Smooth muscle cell (in vitro differentiated cells): ENCODE data around the gene FAM78B. TPM values are rescaled to one million over a fixed set of nuclear protein-coding genes. Genes with fewer than 3 reads are reported as not detected.

ENCODE experiments used
- DNase-seq: peaks from one replicate; lab custom pipeline; 2025; ENCODE audit not compliant: unreplicated experiment; lab: John Stamatoyannopoulos, UW
- H2AFZ ChIP-seq: fragments of 200-600 bp; sonication (generic); 2 replicates; pipeline ENCODE4 v1.6.0; 2016; ENCODE audit warnings: antibody characterized with exemption, low read depth, mild to moderate bottlenecking
- H3F3A ChIP-seq: fragments of 200-600 bp; sonication (generic); 2 replicates; pipeline ENCODE4 v1.6.0; 2017; ENCODE audit warnings: antibody characterized with exemption, low read depth
- H3K27ac ChIP-seq: fragments of 200-600 bp; sonication (generic); 2 replicates; pipeline ENCODE4 v1.5.1; 2016; ENCODE audit warnings: low read depth, mild to moderate bottlenecking
- H3K27me3 ChIP-seq: fragments of 200-600 bp; sonication (generic); 2 replicates; pipeline ENCODE4 v1.6.1; 2016; ENCODE audit warnings: low read depth, mild to moderate bottlenecking
- H3K36me3 ChIP-seq: fragments of 200-600 bp; sonication (generic); 2 replicates; pipeline ENCODE4 v1.5.1; 2016; ENCODE audit warnings: low read depth
- H3K4me1 ChIP-seq: fragments of 200-600 bp; sonication (generic); 2 replicates; pipeline ENCODE4 v1.5.1; 2016; ENCODE audit warnings: low read depth
- H3K4me2 ChIP-seq: fragments of 200-600 bp; sonication (generic); 2 replicates; pipeline ENCODE4 v1.6.0; 2016; ENCODE audit warnings: mild to moderate bottlenecking
- H3K4me3 ChIP-seq: fragments of 200-600 bp; sonication (generic); 2 replicates; pipeline ENCODE4 v1.5.1; 2016; ENCODE audit warnings: mild to moderate bottlenecking
- H3K79me2 ChIP-seq: fragments of 200-600 bp; sonication (generic); 2 replicates; pipeline ENCODE4 v1.6.0; 2016; ENCODE audit warnings: low read depth, mild to moderate bottlenecking
- H3K9ac ChIP-seq: fragments of 200-600 bp; sonication (generic); 2 replicates; pipeline ENCODE4 v1.6.0; 2016; ENCODE audit warnings: low read depth
- H3K9me3 ChIP-seq: fragments of 200-600 bp; sonication (generic); replicated peaks from 2 replicates; pipeline ENCODE4 v1.5.1; 2016; ENCODE audit warnings: low read depth
- H4K20me1 ChIP-seq: fragments of 200-600 bp; sonication (generic); 2 replicates; pipeline ENCODE4 v1.6.0; 2016; ENCODE audit warnings: low read depth
- WGBS: methylation state at CpG from one replicate; pipeline ENCODE4 v1.1.7; 2016; ENCODE audit warnings: low lambda C conversion rate; 5-methylcytosine and 5-hydroxymethylcytosine counted together
- polyA plus RNA-seq: library from polyadenylated mRNA; unstranded; fragments of >200 nt; fragmentation: Nextera tagmentation; extraction: Ambion mirVana; gene quantifications from 2 replicates; pipeline ENCODE4 v1.2.1, GENCODE V29; 2016
- total RNA-seq: library from RNA; depleted of rRNA; stranded (reverse); fragments of >200 nt; gene quantifications from 2 replicates; pipeline ENCODE4 v1.2.3, GENCODE V29; 2014
- TF ChIP-seq, protein P1 (sequence below): fragments of 200-600 bp; sonication (generic); IDR thresholded peaks from 2 replicates; pipeline ENCODE4 v1.5.1; 2017; ENCODE audit warnings: borderline replicate concordance, mild to moderate bottlenecking, antibody characterized with exemption; ENCODE audit not compliant: insufficient read depth, poor library complexity, severe bottlenecking

The FAM78B gene
- total and polyA plus RNA-seq, 2 experiments from 2014 or later: 0.27 TPM; not detected in 1

DNA sequence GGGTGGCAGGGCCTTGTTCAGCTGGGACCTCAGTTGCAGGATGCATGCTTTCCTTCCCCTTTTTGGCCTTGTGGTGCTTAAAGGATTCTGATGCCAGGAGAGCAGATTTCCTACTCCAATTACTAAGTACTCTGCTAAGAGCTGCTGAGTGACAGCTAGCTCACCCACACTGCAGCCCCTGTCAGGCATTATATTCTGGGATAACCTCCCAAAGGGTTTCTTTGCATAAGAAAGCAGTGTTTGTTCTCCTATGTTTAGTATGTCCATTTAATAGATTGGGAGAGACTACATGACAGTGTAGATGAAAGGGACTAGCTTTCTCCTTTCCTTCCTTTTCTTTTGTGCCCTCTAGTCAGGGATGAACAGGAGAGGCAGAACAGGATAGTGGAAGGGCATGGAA, 100.7 kb downstream of the FAM78B start:
- TF ChIP-seq, protein P1, sequence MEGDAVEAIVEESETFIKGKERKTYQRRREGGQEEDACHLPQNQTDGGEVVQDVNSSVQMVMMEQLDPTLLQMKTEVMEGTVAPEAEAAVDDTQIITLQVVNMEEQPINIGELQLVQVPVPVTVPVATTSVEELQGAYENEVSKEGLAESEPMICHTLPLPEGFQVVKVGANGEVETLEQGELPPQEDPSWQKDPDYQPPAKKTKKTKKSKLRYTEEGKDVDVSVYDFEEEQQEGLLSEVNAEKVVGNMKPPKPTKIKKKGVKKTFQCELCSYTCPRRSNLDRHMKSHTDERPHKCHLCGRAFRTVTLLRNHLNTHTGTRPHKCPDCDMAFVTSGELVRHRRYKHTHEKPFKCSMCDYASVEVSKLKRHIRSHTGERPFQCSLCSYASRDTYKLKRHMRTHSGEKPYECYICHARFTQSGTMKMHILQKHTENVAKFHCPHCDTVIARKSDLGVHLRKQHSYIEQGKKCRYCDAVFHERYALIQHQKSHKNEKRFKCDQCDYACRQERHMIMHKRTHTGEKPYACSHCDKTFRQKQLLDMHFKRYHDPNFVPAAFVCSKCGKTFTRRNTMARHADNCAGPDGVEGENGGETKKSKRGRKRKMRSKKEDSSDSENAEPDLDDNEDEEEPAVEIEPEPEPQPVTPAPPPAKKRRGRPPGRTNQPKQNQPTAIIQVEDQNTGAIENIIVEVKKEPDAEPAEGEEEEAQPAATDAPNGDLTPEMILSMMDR: no peak
- no peaks in the 10 kb centered on the region for H3K36me3 ChIP-seq

DNA sequence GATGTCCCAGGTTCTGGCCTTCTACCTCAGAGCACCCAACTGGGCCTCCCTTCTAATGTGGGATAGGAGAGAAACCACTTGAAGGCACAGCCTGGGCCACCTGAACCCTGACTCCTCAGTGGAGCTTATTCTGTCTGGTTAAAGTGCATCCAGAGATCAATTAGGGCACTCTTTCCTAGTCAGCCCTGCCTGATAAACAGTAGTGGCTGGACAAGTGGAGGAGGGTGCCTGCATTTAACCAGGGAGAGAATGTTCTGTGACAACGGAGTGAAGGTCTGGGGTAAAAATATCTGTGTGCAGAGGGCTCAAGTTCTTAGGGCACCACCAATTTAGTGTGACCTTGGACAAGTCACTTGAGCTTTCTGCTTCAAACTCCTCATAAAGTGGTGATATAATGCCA, 101.8 kb downstream of the FAM78B start:
- TF ChIP-seq, protein P1: no peak
- 94% methylated on average over 1 of the region's 1 CpG for WGBS

More for the DNA sequence above, 100.7 kb downstream of the FAM78B start:
- Histone ChIP-seq H3K27me3 (no peaks in the 10 kb centered on the region), H3F3A (no peaks in the 10 kb centered on the region), H3K79me2 (no peaks in the 10 kb centered on the region), H3K4me3 (no peak overlapping the region), H3K27ac (no peak overlapping the region), H4K20me1 (no peaks in the 10 kb centered on the region), H3K9me3 (no peaks in the 10 kb centered on the region), H2AFZ (no peak overlapping the region), H3K4me1 (no peaks in the 10 kb centered on the region), H3K4me2 (no peak overlapping the region), H3K9ac (no peak overlapping the region)
- no peak for DNase-seq

GRCh38 chr1:166064313-166064926, 102.4 kb downstream of the FAM78B start:
- Histone ChIP-seq H3K4me3 (no peak overlapping the region), H3K4me2 (no peak overlapping the region), H4K20me1 (no peaks in the 10 kb centered on the region), H3K4me1 (no peaks in the 10 kb centered on the region), H3K36me3 (no peaks in the 10 kb centered on the region), H3K9ac (no peak overlapping the region), H3F3A (no peaks in the 10 kb centered on the region), H3K9me3 (no peaks in the 10 kb centered on the region), H3K27ac (no peak overlapping the region), H3K27me3 (no peaks in the 10 kb centered on the region), H2AFZ (no peak overlapping the region), H3K79me2 (no peaks in the 10 kb centered on the region)
- TF ChIP-seq, protein P1: no peak
- 82% methylated on average over 4 of the region's 4 CpGs for WGBS
- DNase-seq: no peak

More for the DNA sequence above, 101.8 kb downstream of the FAM78B start:
- Histone ChIP-seq H2AFZ (no peak overlapping the region), H3K27me3 (no peaks in the 10 kb centered on the region), H3K27ac (no peak overlapping the region), H3K4me3 (no peak overlapping the region), H3K79me2 (no peaks in the 10 kb centered on the region), H3K36me3 (no peaks in the 10 kb centered on the region), H4K20me1 (no peaks in the 10 kb centered on the region), H3K9ac (no peak overlapping the region), H3K9me3 (no peaks in the 10 kb centered on the region), H3K4me2 (no peak overlapping the region), H3K4me1 (no peaks in the 10 kb centered on the region), H3F3A (no peaks in the 10 kb centered on the region)
- no peak for DNase-seq

- no peak for DNase-seq
- H3K4me3 ChIP-seq: no peak overlapping the region
- H3K36me3 ChIP-seq: no peaks in the 10 kb centered on the region
- H3K4me2 ChIP-seq: no peak overlapping the region
- no peaks in the 10 kb centered on the region for H3K27me3 ChIP-seq
- no peaks in the 10 kb centered on the region for H3F3A ChIP-seq
- TF ChIP-seq, protein P1: no peak
- H4K20me1 ChIP-seq: no peaks in the 10 kb centered on the region
- H3K4me1 ChIP-seq: no peaks in the 10 kb centered on the region
- no peak overlapping the region for H3K27ac ChIP-seq
- H3K79me2 ChIP-seq: no peaks in the 10 kb centered on the region
- no peak overlapping the region for H3K9ac ChIP-seq
- H2AFZ ChIP-seq: no peak overlapping the region
- H3K9me3 ChIP-seq: no peaks in the 10 kb centered on the region
- 78% methylated on average over 1 of the region's 1 CpG for WGBS
These were observed 103.1 kb downstream of the FAM78B start for GRCh38 chr1:166063701-166064100.
